HG03135 (cell line): Measurements from ENCODE around the gene ZNF672.
"Not testable (repeated sequence)": the region's sequence is repeated elsewhere in the genome, so short reads cannot be mapped to it uniquely, and the experiment has no call there.

ENCODE experiments used
- ATAC-seq: cut with Tn5 transposase; IDR thresholded peaks from one replicate; pipeline ENCODE4 v1.9.1; 2021; ENCODE audit warnings: mild to moderate bottlenecking, moderate library complexity; ENCODE audit not compliant: unreplicated experiment

The ZNF672 gene

GRCh38 chr1:248837781-248838356 lies at the start of gene ZNF672:
Gene ZNF672 (plus strand): TSS chr1:248838224. CDS start chr1:248847275, 9,051 bp downstream.
- peak; percentile 87 for ATAC-seq

- ATAC-seq, result no peak
These were observed 49.7 kb upstream of the ZNF672 start for GRCh38 chr1:248788327-248788726.

- not testable (repeated sequence) for ATAC-seq
These were observed 48.7 kb upstream of the ZNF672 start for GRCh38 chr1:248789337-248789736.

- no peak for ATAC-seq
These were observed 47.6 kb upstream of the ZNF672 start for GRCh38 chr1:248790456-248790855.

- no peak for ATAC-seq
These were observed 47.0 kb upstream of the ZNF672 start for GRCh38 chr1:248791010-248791409.

GRCh38 chr1:248792342-248792741 lies 45.7 kb upstream of the ZNF672 start:
- no peak for ATAC-seq

GRCh38 chr1:248793592-248793991 lies 44.4 kb upstream of the ZNF672 start:
- peak; percentile 91 for ATAC-seq

- ATAC-seq, result not testable (repeated sequence)
These were observed 43.4 kb upstream of the ZNF672 start for GRCh38 chr1:248794663-248795062.

GRCh38 chr1:248798791-248799190 lies 39.2 kb upstream of the ZNF672 start:
- no peak for ATAC-seq

- no peak for ATAC-seq
These were observed 37.6 kb upstream of the ZNF672 start for GRCh38 chr1:248800459-248800858.

GRCh38 chr1:248802454-248802853 lies 35.6 kb upstream of the ZNF672 start:
- no peak for ATAC-seq

- ATAC-seq, result not testable (repeated sequence)
These were observed 34.5 kb upstream of the ZNF672 start for GRCh38 chr1:248803501-248803900.

GRCh38 chr1:248804771-248805681 lies 33.0 kb upstream of the ZNF672 start:
- peak; percentile 89 for ATAC-seq

GRCh38 chr1:248805876-248806275 lies 32.1 kb upstream of the ZNF672 start:
- no peak for ATAC-seq

- peak; percentile 44 for ATAC-seq
These were observed 30.8 kb upstream of the ZNF672 start for GRCh38 chr1:248807067-248807737.

- ATAC-seq, result no peak
These were observed 29.1 kb upstream of the ZNF672 start for GRCh38 chr1:248808876-248809275.

GRCh38 chr1:248810000-248810726 lies 27.9 kb upstream of the ZNF672 start:
- no peak for ATAC-seq

- ATAC-seq, result no peak
These were observed 27.1 kb upstream of the ZNF672 start for GRCh38 chr1:248810727-248811513.

GRCh38 chr1:248811514-248812490 lies 26.2 kb upstream of the ZNF672 start:
- ATAC-seq, result no peak
